PFSK-1 (cell line): ENCODE data around the gene JAKMIP2.

Experiments used
- POLR2AphosphoS5 ChIP-seq: IDR thresholded peaks from 2 replicates; pipeline ENCODE4 v1.6.1; 2012; ENCODE audit warnings: low read depth, mild to moderate bottlenecking, control low read depth, low read length, moderate library complexity
- REST ChIP-seq, 2 experiments: IDR thresholded peaks; 2 replicates each; pipeline versions ENCODE4 v1.6.1 to v1.8.0; 2011 to 2012; ENCODE audit warnings: low read depth in 2 of 2, low read length in 2 of 2, control low read depth in 1 of 2, inconsistent platforms in 1 of 2, mild to moderate bottlenecking in 1 of 2, moderate library complexity in 1 of 2; ENCODE audit not compliant: insufficient read depth in 1 of 2
- SIN3A ChIP-seq: IDR thresholded peaks from 2 replicates; pipeline ENCODE4 v1.6.1; 2012; ENCODE audit warnings: mild to moderate bottlenecking, low read length, moderate library complexity, borderline replicate concordance; ENCODE audit not compliant: insufficient read depth
- TAF1 ChIP-seq: IDR thresholded peaks from 2 replicates; pipeline ENCODE4 v1.6.1; 2012; ENCODE audit warnings: low read length, control low read depth, borderline replicate concordance; ENCODE audit not compliant: insufficient read depth

DNA sequence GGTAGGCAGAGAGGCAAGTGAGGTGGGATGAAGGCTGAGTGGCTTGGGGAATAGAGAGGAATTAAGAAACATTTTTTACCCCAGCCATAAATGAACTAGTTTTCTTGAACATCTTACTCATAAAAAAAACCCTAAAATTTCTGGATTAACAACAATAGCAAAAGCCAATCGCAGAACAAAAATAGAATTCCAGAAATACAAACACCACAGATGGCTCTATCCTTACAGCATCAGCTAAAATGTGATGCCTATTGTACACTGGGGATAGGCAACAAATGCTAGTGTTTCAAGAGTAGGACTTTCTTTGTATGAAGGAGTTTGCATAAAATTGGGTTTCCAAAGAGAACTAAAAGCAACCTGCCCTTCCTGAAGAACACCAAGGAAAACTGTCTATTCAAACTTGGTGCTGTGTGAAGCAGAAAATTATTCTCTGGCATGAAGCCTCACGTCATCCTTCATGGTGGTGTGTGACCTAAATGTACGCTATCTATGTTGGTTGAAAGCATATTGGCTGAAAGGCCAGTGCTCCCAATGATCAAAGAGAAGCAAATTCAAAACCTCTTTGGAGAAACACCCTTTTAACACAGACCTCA, 82.9 kb downstream of the JAKMIP2 start:
- TF ChIP-seq SIN3A (no peak), TAF1 (no peak), POLR2AphosphoS5 (no peak), REST (IDR thresholded peaks at IDR 0.05; ENCODE audit: insufficient read depth in 1 of 2, low read depth in 2 of 2, low read length in 2 of 2) (no peak)
